Epithelial cell of esophagus (primary cell): ENCODE data around the gene CRTC3.

Experiments used
- DNase-seq: peaks from one replicate; pipeline ENCODE4 v3.0.0; 2010; ENCODE audit warnings: low read depth
- H3K4me3 ChIP-seq: 2 replicates; pipeline ENCODE4 v1.5.1; 2011; ENCODE audit warnings: mild to moderate bottlenecking, low read length, control low read depth
- CTCF ChIP-seq: IDR thresholded peaks from 2 replicates; pipeline ENCODE4 v1.5.1; 2011; ENCODE audit warnings: low read depth, mild to moderate bottlenecking, low read length, control low read depth, inconsistent platforms; ENCODE audit not compliant: insufficient read depth; ENCODE audit errors: missing control alignments

The CRTC3 gene

GRCh38 chr15:90619468-90619867, 89.7 kb downstream of the CRTC3 start:
- no peak for DNase-seq
- no peak for TF ChIP-seq CTCF
- no peak overlapping the region for H3K4me3 ChIP-seq

- no peak for TF ChIP-seq CTCF
- no peak for DNase-seq
- H3K4me3 ChIP-seq, result no peak overlapping the region
These were observed 90.2 kb downstream of the CRTC3 start for GRCh38 chr15:90619939-90620338.

DNA sequence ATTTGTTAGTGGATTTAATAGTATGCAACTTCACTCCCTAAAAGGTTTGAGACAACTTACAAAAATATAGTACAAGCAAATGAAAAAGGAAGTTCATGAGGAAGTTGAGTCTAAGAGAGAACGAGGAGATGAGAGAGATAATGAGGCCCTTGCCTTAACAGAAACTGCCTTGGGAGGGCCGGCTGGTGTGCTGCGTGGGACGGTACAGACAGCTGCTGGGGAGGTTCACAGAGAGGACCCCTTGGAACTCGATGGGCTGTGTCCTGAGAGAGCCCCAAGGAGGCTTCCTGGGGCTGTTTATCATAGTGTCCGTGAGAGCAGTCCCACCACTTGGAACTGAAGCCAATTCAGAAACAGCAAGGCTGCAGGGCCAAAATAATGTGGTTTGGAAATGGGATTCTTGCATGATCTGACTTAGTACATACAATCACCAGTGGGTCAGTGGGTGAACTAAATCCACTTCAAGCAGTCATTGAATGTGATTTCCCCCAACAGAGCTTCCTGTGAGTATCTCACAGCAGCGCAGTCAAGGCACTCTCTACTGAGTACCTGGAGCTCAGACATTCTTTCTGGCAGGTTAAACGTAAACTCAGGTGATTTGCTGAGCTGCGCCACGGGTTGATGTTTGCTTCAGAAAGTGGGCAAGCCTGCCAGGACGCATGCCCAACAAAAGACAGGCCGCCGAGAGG, 90.8 kb downstream of the CRTC3 start:
- no peak for DNase-seq
- no peak overlapping the region for H3K4me3 ChIP-seq
- no peak for TF ChIP-seq CTCF

- DNase-seq, result no peak
- TF ChIP-seq CTCF, result no peak
- no peak overlapping the region for H3K4me3 ChIP-seq
These were observed 94.1 kb downstream of the CRTC3 start for GRCh38 chr15:90623854-90624253.

- DNase-seq, result no peak
- TF ChIP-seq CTCF, result no peak
- H3K4me3 ChIP-seq, result no peak overlapping the region
These were observed 94.7 kb downstream of the CRTC3 start for GRCh38 chr15:90624278-90624981.

- no peak for DNase-seq
- H3K4me3 ChIP-seq, result no peak overlapping the region
- TF ChIP-seq CTCF, result no peak
These were observed 95.3 kb downstream of the CRTC3 start for GRCh38 chr15:90625037-90625436.

- no peak overlapping the region for H3K4me3 ChIP-seq
- DNase-seq, result no peak
- TF ChIP-seq CTCF, result no peak
These were observed 99.5 kb downstream of the CRTC3 start for GRCh38 chr15:90629217-90629616.
